Coronary artery (tissue), 2 donors: Measurements from ENCODE around the gene HECTD4.

Experiments
- DNase-seq: peaks from one replicate; pipeline ENCODE4 v3.0.0-alpha.2; 2017; ENCODE audit warnings: low spot score
- H3K27ac ChIP-seq, 2 donors: fragments of 200-600 bp; sonication (generic); one replicate each; pipeline ENCODE4 v1.5.1; 2016 to 2019
- H3K4me3 ChIP-seq: fragments of 200-600 bp; sonication (generic); 2 replicates; pipeline ENCODE4 v1.5.1; 2016; ENCODE audit warnings: mild to moderate bottlenecking, moderate library complexity
- TF ChIP-seq, protein P1 (sequence below): fragments of 200-600 bp; sonication (generic); IDR thresholded peaks from one replicate; pipeline ENCODE4 v1.5.1; 2019; ENCODE audit warnings: antibody characterized with exemption

The HECTD4 gene

DNA sequence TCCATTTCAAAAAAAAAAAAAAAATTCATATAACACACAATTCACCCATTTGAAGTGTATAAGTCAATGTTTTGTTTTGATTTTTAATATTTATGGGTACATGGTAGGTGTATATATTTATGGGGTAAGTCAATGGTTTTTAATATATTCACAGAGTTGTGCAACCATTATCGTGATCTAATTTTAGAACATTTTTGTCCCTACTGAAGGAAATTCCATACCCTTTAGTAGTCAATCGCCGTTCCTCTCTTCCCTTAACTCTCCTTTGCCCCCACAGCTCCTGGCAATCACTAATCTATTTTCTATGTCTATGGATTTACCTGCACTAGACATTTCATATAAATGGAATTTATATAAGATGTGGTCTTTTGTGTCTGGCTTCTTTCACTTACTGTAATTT is 164.1 kb downstream of the HECTD4 start:
- Histone ChIP-seq H3K4me3 (no peak overlapping the region), H3K27ac (no peak overlapping the region)
- TF ChIP-seq, protein P1, sequence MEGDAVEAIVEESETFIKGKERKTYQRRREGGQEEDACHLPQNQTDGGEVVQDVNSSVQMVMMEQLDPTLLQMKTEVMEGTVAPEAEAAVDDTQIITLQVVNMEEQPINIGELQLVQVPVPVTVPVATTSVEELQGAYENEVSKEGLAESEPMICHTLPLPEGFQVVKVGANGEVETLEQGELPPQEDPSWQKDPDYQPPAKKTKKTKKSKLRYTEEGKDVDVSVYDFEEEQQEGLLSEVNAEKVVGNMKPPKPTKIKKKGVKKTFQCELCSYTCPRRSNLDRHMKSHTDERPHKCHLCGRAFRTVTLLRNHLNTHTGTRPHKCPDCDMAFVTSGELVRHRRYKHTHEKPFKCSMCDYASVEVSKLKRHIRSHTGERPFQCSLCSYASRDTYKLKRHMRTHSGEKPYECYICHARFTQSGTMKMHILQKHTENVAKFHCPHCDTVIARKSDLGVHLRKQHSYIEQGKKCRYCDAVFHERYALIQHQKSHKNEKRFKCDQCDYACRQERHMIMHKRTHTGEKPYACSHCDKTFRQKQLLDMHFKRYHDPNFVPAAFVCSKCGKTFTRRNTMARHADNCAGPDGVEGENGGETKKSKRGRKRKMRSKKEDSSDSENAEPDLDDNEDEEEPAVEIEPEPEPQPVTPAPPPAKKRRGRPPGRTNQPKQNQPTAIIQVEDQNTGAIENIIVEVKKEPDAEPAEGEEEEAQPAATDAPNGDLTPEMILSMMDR = no peak
- no peak for DNase-seq

DNA sequence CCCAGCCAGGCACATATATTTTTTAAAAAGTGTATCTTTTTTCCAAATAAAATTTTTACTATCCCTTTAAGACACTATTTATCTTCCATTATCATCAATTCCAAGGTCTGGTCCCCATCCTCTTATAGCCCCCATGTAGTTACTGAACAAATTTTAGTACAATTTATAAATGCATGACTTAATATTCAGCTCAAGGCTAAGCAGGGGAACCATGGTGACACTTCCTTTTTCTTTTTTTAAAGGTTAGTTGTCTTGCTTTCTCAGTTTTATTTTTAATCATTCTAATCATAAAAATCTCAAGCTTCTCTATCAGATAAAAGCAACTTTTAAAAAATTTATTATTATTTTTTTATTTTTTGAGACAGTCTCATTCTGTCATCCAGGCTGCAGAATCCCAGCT is 164.6 kb downstream of the HECTD4 start:
- TF ChIP-seq, protein P1 = no peak
- Histone ChIP-seq H3K4me3 (no peak overlapping the region), H3K27ac (no peak overlapping the region)
- DNase-seq = no peak

DNA sequence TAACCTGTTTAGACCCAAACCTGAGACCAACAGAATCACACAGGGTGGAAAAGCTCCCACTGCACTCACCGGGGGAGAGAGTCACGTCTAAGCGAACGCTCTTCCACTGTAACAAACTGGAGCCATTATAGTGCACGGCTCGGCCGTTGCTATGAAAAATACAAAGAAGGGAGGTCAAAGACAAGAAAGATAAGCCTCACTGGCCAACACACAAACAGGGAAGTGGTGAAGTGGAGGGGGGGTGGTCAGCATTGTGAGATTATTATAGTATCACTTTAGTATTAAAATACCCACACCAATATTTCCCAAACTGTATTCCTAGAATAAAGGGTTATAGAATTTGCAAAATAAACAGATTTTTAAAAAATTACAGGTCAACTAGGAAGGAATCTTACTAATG is 166.0 kb downstream of the HECTD4 start:
- TF ChIP-seq, protein P1 = no peak
- no peak for DNase-seq

DNA sequence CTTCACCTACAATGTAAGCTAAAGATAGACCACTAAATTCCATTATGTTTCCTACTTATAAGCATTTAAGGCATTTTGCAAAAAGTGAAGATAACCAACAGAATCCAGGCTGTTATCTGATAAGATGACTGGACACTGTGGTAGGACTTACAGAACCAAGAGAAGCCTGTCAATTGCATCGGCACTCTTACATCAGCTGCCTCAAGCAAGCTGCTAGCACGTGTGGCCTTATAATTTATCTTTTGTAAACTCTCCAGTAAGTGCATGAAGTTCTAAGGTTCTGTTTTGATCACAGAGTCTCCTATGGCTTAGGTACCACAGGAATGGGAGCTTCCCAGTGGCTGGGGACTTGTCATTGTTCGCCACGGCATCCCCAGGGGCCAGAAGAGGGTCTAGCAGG is 168.2 kb downstream of the HECTD4 start:
- DNase-seq = no peak
- TF ChIP-seq, protein P1 = no peak
- Histone ChIP-seq H3K27ac (no peak overlapping the region), H3K4me3 (no peak overlapping the region)

More for the DNA sequence above, 166.0 kb downstream of the HECTD4 start:
- H3K27ac ChIP-seq = no peak overlapping the region
- no peak overlapping the region for H3K4me3 ChIP-seq

DNA sequence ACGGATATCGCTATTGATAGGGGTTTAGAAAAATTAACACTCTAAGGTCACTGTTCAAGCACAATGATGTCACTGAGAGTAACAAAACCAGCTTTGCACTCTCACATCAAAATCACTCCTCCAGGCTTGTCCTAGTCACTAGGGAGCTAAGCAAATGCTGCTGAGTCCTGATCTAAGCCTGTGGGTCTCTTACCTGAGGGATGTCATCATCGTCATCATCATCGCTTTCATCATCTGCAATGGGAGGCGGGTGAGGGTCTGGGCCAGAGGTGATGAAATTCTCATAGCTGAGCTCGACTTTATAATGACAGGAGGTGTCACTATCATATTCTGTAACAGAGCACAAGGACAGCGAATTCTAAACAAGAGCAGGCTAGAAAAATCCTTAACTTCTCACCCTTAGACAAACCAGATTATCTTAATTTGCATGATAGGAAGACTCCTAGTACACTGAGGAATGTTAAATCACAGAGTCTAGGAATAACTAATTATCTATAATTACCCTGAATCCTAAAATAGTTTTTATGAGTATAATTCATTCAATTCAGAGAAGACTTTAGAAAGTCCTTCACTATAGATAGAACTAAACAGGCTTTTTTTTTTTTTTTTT is 173.8 kb downstream of the HECTD4 start:
- TF ChIP-seq, protein P1 = no peak
- no peak overlapping the region for H3K4me3 ChIP-seq
- no peak overlapping the region for H3K27ac ChIP-seq
- DNase-seq = no peak

DNA sequence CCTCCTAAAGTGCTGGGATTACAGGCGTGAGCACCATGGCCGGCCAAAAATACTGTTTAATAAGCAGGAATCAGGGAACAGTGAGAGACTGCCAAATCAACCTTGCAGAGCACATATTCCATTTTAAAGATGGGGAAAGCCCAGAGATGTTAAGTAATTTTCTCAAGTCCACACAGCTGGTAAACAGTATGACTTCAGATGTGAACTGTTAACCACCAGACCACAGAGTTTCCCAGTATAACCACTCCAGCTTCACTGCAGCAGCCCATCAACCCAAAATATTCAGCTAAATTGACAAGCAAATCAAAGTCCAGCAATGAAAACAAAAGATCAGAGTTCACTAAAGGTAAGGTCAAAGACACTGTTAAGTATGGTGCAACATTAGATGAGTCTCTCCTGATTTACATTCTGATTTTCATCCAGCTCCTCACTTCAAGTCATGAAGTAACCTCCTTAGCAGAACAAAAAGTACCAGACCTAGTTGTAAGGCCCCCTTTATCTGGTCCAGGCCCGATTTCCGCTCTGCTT is 174.8 kb downstream of the HECTD4 start:
- TF ChIP-seq, protein P1 = no peak
- DNase-seq = no peak
- H3K27ac ChIP-seq = no peak overlapping the region
- H3K4me3 ChIP-seq = no peak overlapping the region

DNA sequence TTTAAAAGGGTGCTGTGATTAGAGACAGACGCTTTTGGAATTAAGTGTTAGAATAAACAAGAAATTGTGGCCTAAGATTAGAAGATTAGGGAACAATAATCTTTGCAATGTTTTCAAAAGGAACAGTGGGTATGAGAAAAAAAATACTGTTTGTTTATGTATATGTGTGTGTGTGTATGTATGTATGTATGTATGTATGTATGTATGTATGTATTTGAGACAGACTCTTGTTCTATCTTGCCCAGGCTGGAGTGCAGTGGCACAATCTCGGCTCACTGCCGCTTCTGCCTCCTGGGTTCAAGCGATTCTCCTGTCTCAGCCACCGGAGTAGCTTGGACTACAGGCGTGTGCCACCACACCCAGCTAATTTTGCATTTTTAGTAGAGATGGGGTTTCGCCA is 175.3 kb downstream of the HECTD4 start:
- DNase-seq = no peak
- TF ChIP-seq, protein P1 = no peak
- Histone ChIP-seq H3K27ac (no peak overlapping the region), H3K4me3 (no peak overlapping the region)
